Upper lobe of right lung (tissue), 1 donor: ENCODE measurements around the gene GPC3. TPM values are rescaled to one million over a fixed set of nuclear protein-coding genes. Genes with fewer than 3 reads are reported as not detected.

Source experiments
- ATAC-seq: fragments of 200-7000 bp; cut with Tn5 transposase; one replicate; pipeline ENCODE4 v1.9.1; 2020; ENCODE audit warnings: mild to moderate bottlenecking, moderate library complexity
- DNase-seq: peaks from one replicate; pipeline ENCODE4 v3.0.0-alpha.2; 2020
- H3K27ac ChIP-seq: fragments of 200-600 bp; one replicate; pipeline ENCODE4 v1.8.0; 2022
- H3K27me3 ChIP-seq: fragments of 200-600 bp; one replicate; pipeline ENCODE4 v1.8.0; 2022; ENCODE audit warnings: mild to moderate bottlenecking
- H3K36me3 ChIP-seq: fragments of 200-600 bp; one replicate; pipeline ENCODE4 v1.8.0; 2022
- H3K4me1 ChIP-seq: fragments of 200-600 bp; one replicate; pipeline ENCODE4 v1.8.0; 2022
- H3K4me3 ChIP-seq: fragments of 200-600 bp; one replicate; pipeline ENCODE4 v1.8.0; 2022; ENCODE audit warnings: mild to moderate bottlenecking
- H3K9me3 ChIP-seq: fragments of 200-600 bp; one replicate; pipeline ENCODE4 v1.8.0; 2022
- intact Hi-C: fragments of 100-400 bp; cut with DNase I; formaldehyde crosslinking; loops from one replicate; pipeline ENCODE4 v1.11.0; 2022
- total RNA-seq: library from RNA; stranded (reverse); fragmentation: NEBNext Ultra II Directional; extraction: Animal tissue kit (Norgen Biotek cat#: 25700); gene quantifications from one replicate; pipeline ENCODE4 v1.2.1, GENCODE V29; 2021
- TF ChIP-seq, protein P1 (sequence below): fragments of 200-600 bp; IDR thresholded peaks from one replicate; pipeline ENCODE4 v1.8.0; 2022; ENCODE audit warnings: antibody characterized with exemption
- donor health status: DM: no; HTN: yes; CAD: no; lungs with severe emphysema.

GPC3 gene
- total RNA-seq, 1 donor from 2014 or later: 67.7 TPM

DNA sequence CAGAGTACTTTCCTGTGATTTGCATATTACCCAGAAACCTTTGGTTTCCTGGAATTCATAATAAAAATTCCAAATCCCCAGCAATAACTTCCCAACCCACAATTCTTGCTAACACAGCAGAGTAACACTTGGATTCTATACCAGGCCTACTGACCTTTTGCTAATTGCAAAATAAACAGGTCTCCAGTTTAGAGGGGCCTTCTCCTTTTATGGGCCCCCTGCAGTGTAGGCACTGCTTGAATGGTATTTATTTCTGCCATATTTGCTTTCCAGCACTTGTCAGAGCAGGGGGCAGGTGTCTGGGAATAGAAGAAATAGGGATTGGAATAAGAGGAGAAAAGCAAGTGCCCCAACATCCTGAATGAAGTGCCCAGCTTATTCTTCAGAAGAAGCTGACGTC, 25.3 kb upstream of the GPC3 start:
- ATAC-seq: no peak
- Histone ChIP-seq H3K36me3 (no peaks in the 10 kb centered on the region), H3K9me3 (no peaks in the 10 kb centered on the region), H3K27ac (no peak overlapping the region), H3K4me1 (no peaks in the 10 kb centered on the region), H3K27me3 (no peaks in the 10 kb centered on the region), H3K4me3 (no peak overlapping the region)
- intact Hi-C loops: no loop called here
- TF ChIP-seq, protein P1, sequence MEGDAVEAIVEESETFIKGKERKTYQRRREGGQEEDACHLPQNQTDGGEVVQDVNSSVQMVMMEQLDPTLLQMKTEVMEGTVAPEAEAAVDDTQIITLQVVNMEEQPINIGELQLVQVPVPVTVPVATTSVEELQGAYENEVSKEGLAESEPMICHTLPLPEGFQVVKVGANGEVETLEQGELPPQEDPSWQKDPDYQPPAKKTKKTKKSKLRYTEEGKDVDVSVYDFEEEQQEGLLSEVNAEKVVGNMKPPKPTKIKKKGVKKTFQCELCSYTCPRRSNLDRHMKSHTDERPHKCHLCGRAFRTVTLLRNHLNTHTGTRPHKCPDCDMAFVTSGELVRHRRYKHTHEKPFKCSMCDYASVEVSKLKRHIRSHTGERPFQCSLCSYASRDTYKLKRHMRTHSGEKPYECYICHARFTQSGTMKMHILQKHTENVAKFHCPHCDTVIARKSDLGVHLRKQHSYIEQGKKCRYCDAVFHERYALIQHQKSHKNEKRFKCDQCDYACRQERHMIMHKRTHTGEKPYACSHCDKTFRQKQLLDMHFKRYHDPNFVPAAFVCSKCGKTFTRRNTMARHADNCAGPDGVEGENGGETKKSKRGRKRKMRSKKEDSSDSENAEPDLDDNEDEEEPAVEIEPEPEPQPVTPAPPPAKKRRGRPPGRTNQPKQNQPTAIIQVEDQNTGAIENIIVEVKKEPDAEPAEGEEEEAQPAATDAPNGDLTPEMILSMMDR: no peak
- no peak for DNase-seq

DNA sequence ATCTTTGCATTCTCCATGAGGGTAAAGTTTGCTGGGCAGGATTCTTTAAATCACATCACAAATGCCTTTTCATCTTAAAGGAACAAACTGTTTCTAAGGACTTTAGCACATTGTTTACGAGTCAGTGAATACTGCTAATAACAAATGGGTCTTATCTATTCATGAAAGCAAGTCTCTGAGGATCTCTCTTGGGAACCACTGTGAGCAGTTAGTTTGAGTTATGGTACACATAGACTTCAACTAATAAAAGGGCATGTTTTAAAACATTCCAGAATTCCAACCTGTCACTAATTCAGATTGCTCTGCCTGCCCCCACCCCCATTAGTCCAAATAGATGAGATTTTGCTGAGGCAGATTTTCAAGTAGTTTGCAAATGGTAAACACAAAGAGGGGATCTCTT, 22.3 kb upstream of the GPC3 start:
- DNase-seq: no peak
- H3K36me3 ChIP-seq: no peaks in the 10 kb centered on the region
- intact Hi-C loops: no loop called here
- H3K9me3 ChIP-seq: no peaks in the 10 kb centered on the region
- no peak for ATAC-seq
- H3K4me1 ChIP-seq: no peaks in the 10 kb centered on the region
- TF ChIP-seq, protein P1: no peak
- H3K27me3 ChIP-seq: no peaks in the 10 kb centered on the region
- no peak overlapping the region for H3K27ac ChIP-seq
- H3K4me3 ChIP-seq: no peak overlapping the region

DNA sequence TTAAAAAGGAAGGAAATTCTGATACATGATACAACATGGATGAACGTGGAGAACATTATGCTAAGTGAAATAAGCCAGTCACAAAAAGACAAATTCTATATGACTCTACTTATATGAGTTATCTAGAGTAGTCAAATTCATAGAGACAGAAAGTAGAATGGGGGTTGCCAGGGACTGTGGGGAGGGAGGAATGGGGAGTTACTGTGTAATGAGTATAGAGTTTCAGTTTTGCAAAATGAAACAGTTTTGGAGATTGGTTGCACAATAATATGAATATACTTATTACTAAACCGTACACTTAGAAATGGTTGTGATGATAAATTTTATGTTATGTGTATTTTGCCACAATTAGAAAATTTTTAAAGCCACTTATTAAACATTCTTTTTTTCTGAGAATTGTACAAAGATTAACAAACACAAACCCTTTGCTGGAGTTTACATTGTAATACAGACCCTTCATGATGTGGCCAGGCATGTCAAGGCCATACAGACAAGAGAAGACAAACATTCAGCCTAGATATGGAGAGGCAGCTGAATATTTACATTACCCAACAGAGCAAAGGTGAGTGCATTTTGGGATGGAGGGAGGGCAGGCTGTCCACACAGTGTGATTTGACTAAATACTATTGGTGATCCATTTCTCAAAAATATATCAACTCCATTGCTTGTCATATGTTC, 21.2 kb upstream of the GPC3 start:
- Histone ChIP-seq H3K27ac (no peak overlapping the region), H3K27me3 (no peaks in the 10 kb centered on the region), H3K4me3 (no peak overlapping the region), H3K4me1 (no peaks in the 10 kb centered on the region), H3K36me3 (no peaks in the 10 kb centered on the region), H3K9me3 (no peaks in the 10 kb centered on the region)
- intact Hi-C loops: no loop called here
- ATAC-seq: no peak
- DNase-seq: no peak
- TF ChIP-seq, protein P1: no peak

DNA sequence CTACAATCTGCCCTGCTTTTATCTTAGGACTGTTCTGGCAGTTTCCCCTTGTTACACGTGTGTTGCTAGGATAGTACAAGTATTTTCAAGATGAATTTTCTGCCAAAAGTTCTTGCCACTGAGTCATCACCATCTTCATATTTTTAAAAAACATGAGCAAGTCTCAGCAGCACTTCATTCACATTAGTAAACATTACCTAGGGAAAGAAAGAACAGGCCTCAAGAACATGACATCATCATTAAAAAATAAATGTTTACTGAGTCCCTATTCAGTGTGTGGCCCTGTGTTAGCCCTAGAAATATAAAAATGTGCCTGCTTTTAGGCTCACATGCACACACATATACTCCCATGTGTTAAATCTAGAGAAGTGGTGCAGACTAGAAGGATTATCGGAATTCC, 18.7 kb upstream of the GPC3 start:
- Histone ChIP-seq H3K27me3 (no peaks in the 10 kb centered on the region), H3K27ac (no peak overlapping the region), H3K4me3 (no peak overlapping the region), H3K36me3 (no peaks in the 10 kb centered on the region), H3K4me1 (no peaks in the 10 kb centered on the region), H3K9me3 (no peaks in the 10 kb centered on the region)
- ATAC-seq (peak; percentile 73), DNase-seq (no peak)
- intact Hi-C loops: no loop called here
- TF ChIP-seq, protein P1: no peak

DNA sequence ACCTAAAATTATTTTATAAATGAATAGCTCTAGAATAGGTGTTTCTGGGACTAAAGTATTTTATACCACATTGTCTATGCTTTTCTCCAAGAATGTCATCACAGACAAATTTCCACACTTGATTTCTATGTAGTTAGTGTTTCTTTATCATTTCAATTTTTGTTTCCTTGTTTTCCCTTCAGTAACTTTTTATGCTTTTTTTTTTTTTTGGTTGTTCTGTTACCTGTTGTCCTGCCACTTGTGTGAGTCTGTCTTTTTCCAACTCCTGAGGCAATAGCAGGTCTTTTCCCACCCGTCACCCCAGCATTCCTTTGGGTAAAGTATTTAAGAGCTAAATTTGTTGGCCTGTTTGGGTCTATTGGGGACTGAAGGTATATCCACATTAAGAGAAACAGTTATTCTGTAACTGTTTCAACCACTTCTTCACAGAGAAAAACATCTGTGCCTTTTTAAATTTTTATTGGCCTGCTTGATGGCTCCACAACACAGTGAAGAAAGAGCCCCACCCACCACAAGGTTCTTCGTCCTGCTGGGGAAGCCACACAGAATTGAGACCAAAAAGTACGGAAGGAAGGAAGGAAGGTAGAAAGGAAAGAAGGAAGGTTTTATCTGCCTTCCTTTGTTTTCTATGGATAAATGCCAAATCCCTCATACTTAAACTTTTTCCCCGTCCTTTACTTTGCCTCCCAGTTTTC, 17.7 kb upstream of the GPC3 start:
- Histone ChIP-seq H3K36me3 (no peaks in the 10 kb centered on the region), H3K4me3 (no peak overlapping the region), H3K27ac (no peak overlapping the region), H3K4me1 (no peaks in the 10 kb centered on the region), H3K27me3 (no peaks in the 10 kb centered on the region), H3K9me3 (no peaks in the 10 kb centered on the region)
- ATAC-seq: no peak
- TF ChIP-seq, protein P1: no peak
- intact Hi-C loops: no loop called here
- no peak for DNase-seq
